ENCODE measurements around the gene PDCD2. TPM values are rescaled to one million over a fixed set of nuclear protein-coding genes. Genes with fewer than 3 reads are reported as not detected.
"Not testable (repeated sequence)": the region's sequence is repeated elsewhere in the genome, so short reads cannot be mapped to it uniquely, and the experiment has no call there.

PDCD2 gene
- polyA plus RNA-seq, 1 donor: 52.1 TPM

DNA sequence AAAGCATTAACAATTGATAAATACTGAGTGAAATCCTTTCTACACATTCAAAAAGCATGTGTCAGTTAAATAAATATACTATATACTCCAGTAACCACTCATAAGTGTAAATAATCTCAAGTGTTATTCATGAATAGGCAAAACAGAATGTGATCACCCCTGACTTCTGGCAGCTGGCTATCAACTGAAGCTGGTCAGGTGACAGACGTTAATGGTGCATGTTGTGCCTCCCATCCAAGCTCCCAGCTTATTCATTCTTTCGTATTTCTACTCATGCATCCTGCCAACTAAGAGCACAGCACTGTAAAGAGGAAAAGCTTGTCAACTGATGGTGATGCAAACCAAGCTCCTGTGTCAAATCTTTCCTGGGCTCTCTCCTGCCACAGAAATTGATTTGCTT lies 39.0 kb downstream of the PDCD2 start:
- no peak for DNase-seq

DNA sequence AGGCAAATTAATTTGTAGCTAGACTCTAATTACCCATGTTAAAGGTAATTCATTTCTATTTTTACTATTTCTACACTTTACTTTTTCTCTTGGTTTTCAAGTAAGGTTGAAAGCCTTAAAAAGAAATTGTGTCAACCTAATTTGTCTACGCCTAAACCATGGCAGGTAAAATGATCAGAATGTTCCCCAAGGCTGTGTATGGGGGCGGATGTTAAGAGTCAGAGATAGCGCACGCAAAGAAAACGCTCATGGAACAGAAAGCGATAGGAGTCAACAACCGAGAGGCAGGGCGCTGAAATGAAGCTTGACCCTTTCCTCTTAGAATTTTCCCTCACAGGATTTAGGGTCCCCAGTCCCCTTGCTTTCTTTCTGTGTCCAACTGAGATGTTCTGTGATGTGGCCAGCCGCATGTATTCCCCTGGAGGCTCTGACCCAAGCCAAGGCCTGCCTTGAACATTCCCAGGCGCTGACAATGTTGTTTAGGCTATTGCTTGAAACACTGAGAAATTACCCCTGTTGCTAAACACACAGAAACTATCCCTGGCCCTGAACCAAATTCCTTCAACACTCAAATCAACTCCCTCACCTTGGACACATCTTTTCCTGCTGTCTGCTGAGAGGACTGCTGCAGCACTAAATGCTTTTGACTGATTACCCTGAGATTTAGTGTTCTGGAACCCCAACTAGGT lies 42.3 kb downstream of the PDCD2 start:
- DNase-seq: no peak

DNA sequence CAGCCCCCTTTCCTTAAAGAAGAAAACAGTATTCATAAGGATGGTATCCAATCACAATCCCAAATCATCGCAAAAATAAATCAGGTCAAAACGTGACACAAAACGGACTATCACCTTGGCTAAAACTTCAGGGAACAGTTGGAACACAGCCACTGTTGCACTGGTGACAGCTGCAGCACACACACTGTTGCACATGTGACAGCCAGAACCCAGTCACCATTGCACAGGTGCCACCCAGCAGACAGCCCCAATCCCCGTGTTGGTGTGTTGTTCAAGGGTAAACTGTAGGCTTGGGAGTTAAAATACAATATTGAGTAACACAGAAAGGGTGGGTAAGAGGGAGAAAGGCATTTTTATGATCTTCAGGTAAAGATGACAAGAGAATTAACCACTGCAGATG lies 47.1 kb downstream of the PDCD2 start:
- no peak for DNase-seq

DNA sequence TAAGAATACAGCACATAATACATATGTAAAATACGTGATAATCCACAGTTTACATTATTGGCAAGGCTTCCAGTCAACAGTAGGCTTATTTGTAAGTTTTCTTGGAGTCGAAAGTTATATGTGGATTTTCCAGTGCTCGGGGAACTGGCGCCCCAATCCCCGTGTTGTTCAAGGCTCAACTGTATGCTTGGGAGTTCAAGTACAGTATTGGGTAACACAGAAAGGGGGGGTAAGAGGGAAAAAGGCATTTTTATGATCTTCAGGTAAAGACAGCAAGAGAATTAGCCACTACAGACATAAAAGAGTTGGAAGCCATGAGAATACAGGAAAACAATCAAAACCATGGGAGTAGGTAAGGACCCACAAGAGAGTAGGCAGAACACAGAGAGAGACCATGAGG lies 47.8 kb downstream of the PDCD2 start:
- no peak for DNase-seq

DNA sequence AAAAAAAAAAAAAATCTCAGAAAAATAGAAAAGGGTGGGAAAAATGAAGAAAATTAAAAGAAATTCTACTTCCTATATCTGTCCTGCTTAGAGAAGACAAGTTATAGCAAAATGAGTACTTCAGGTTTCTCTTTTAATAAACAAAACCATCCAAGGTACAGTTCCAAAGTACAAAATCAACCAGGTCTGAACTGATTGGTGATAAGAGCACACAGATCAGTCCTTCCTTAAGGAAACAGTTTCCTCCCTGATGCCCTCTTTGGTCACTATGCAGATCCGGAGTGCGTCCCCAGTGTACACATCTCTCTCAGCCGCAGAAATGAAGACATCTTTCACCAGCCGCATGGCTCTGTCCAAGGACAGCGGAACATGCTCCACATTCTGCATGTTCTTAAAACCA lies 49.4 kb downstream of the PDCD2 start:
- no peak for DNase-seq

DNA sequence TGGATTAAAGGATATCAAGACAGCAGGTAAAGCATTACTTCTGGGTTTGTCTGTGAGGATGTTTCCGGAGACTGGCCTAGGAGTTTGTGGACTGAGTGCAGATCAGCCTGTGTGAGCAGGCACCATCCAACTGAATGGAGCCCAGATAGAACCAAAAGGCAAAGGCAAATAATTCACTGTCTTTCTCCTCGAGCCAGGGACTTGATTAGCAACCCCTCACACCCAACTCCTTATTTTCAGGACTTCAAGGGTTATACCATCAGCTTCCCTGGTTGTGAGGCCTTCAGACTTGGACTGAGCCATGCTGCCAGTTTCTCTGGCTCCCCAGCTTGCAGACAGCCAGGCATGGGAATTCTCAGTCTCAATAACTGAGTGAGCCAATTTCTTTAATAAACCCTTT lies 50.6 kb downstream of the PDCD2 start:
- DNase-seq: no peak

DNA sequence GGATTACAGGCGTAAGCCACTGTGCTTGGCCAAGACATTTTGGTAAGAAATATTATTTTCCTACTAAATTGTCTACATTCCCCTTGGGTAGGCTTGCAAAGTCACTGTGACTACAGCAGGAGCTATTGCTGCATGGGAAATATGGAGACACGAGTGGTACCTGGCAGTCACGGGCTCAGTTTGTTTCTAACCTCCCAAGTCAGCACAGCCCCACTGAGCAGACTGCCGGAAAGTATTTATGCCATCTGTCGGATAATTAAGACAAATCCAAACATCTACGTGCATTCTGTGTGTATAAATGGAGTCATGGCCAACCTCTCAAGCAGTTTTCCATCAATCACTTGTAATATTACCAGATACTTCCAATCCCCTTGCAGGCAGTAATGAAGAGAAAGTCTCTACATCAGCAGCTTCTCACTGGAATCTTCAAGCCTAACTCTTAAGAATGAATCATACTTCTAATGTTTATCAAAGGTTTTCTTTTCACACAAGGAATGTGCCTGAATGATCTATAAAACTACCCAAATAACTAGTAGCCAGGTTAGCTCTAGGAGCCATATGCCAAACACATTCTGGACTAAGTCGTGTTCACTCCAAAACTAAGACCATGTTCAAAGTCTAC lies 51.5 kb downstream of the PDCD2 start:
- DNase-seq: no peak

DNA sequence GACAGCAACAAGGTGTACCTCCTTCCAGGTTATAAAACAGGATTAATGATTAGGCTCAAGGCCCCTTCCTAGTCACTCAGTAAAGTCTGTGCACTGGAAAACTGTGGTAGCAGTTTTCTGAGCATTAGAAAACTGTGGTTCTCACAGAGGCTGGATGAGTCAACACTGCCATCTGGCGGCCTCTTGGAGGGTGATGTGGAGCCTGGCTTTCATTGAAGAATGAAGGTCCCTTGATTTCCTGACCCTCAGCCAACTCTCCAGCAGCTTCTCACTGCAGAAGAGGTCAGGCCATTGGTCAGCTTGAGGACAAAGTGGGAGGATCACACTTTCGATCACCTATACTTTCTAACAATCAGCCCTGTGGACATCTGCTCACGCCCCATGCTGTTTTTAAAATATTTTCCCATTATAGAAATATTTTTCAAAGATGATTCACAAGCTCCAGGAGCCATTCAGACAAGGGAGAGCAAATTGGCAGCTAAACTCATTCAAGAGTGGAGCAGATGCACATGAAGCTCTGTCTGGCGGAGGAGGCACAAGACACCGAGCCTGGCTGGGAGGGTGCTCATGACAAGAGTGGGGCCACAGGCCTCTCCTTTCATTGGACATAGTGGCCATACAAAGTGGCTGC lies 54.5 kb downstream of the PDCD2 start:
- peak; percentile 74 for DNase-seq

DNA sequence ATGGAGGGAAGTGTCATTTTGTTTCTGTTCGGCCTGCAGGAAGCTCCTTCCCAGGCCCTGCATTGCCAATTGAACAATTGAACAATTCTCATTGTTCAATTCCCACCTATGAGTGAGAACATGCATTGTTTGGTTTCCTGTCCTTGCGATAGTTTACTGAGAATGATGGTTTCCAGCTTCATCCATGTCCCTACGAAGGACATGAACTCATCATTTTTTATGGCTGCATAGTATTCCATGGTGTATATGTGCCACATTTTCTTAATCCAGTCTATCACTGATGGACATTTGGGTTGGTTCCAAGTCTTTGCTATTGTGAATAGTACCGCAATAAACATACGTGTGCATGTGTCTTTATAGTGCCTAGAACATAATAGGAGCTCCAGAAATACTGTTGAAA lies 56.4 kb downstream of the PDCD2 start:
- DNase-seq: not testable (repeated sequence)

DNA sequence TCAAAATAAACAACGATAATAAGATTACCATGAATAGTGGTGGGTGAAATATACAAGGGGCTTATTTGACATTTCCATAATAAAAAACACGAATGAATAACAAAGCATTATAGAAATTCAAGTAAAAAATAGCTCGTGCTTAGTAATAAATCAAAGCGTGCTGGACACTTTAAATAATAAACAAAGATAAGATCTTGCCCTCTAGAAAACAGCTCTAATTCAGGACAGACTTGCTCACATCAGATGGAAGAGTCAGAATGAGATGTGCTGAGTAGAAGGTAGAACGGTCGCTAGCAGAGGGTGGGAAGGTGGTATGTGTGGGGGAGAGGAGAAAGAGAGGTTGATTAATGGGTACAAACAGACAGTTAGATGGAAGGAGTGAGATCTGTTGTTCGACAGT lies 58.6 kb downstream of the PDCD2 start:
- no peak for DNase-seq

Other genes starting within 250 kb of the PDCD2 start
- gene PSMB1, start 31.3 kb downstream of the PDCD2 start, polyA plus RNA-seq (ENCODE audit: insufficient read length): 112 TPM
- 16.4 TPM for gene TBP, start 30.3 kb downstream of the PDCD2 start, polyA plus RNA-seq (ENCODE audit: insufficient read length)